HG02943 (cell line): ENCODE data around the gene PLCH1.

ENCODE experiments used
- ATAC-seq: cut with Tn5 transposase; IDR thresholded peaks from one replicate; pipeline ENCODE4 v1.9.1; 2021; ENCODE audit warnings: mild to moderate bottlenecking, low read depth, moderate library complexity; ENCODE audit not compliant: unreplicated experiment

The PLCH1 gene

GRCh38 chr3:155327871-155328270 lies 417.0 kb downstream of the PLCH1 start:
- ATAC-seq: no peak

GRCh38 chr3:155327430-155327829 lies 417.4 kb downstream of the PLCH1 start:
- ATAC-seq: no peak

GRCh38 chr3:155326901-155327300 lies 418.0 kb downstream of the PLCH1 start:
- no peak for ATAC-seq

- ATAC-seq: no peak
Measured at GRCh38 chr3:155326244-155326643, 418.6 kb downstream of the PLCH1 start.
